Stimulated activated CD4-positive, alpha-beta T cell treated with anti-CD3 and anti-CD28 coated beads, Interleukin-4, amount 100 ng/mL, for 1 hour (primary cell): ENCODE measurements around the gene DBF4B.
"Not testable (repeated sequence)": the region's sequence is repeated elsewhere in the genome, so short reads cannot be mapped to it uniquely, and the experiment has no call there.

Source experiments
- DNase-seq: peaks from one replicate; pipeline ENCODE4 v3.0.0-alpha.2; 2020

DBF4B gene, protein sequence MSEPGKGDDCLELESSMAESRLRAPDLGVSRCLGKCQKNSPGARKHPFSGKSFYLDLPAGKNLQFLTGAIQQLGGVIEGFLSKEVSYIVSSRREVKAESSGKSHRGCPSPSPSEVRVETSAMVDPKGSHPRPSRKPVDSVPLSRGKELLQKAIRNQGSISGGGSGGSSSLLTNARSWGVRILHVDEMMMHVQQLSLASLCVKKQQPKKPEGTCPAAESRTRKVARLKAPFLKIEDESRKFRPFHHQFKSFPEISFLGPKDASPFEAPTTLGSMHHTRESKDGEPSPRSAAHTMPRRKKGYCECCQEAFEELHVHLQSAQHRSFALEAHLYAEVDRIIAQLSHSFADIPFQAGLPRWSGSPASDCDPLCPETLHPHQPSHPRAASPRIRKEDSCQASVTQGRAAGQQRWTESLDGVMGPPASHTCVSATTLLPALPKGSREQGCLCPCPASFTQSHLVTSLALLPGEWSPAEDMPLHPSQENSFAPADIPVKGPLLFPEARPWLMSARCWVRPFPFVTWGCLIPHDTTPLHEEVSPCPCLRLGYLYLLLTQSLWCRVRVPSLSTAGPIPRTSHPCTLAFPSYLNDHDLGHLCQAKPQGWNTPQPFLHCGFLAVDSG

GRCh38 chr17:44708401-44709263, at the start of gene DBF4B:
DBF4B (plus strand) TSS chr17:44708665; CDS start chr17:44708821, 156 bp downstream.
- peak; percentile 74 for DNase-seq

DNA sequence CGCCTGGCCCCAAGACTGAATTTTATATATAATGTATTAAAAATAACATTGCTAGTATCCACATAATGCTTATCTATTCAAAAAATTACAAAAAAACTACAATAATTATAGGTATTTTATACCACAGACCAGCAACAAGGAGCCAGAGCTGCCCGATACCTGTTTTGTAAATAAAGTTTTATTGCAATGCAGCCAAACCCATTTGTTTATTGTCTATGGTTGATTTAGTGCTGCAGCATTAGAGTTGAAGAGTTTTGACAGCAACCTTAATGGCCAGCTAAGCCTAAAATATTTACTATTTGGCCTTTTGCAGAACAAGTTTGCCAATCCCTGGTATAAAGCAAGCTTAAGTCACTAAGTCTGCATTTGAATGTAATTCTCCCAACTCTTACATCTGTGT, 46.6 kb upstream of the DBF4B start:
- DNase-seq, result no peak

DNA sequence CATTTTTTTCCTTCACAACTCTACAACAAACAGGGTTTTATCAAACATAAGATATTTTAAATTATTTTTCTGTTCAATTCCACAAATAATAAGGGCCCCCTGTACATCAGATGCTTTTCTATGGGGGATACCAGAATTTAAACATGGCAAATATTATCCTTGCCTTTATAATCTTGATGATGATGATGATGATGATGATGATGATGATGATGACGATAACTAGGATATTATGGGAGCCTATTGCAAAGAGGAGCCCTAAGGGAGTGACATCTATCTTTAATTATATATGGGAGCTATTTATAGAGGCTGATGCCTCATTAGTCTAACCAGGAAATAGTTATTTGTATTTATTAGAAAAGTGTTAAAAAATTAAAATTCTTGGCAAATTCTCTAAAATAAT, 45.4 kb upstream of the DBF4B start:
- DNase-seq, result no peak

DNA sequence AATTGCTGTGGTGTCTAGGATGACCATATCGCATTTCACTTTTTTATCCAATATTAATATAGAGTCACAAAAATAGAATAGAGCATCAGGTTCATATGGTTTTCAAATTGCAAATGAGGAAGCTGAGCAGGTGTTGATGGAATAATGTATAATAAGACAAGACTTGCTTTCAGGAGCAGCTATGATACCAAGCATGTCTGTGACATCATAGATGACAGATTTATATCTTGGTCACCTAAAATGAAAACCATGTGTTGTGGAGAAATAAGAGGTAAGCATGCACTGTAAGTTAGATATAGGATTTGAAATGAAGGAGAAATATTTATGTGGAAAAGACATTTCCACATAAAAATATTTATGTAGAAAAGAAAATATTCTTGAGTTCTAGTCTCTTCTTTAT, 43.6 kb upstream of the DBF4B start:
- DNase-seq, result no peak

- no peak for DNase-seq
Measured at GRCh38 chr17:44666006-44666405, 42.5 kb upstream of the DBF4B start.

GRCh38 chr17:44672479-44673093, 35.9 kb upstream of the DBF4B start:
- DNase-seq, result no peak

GRCh38 chr17:44673893-44674292, 34.6 kb upstream of the DBF4B start:
- DNase-seq, result no peak

DNA sequence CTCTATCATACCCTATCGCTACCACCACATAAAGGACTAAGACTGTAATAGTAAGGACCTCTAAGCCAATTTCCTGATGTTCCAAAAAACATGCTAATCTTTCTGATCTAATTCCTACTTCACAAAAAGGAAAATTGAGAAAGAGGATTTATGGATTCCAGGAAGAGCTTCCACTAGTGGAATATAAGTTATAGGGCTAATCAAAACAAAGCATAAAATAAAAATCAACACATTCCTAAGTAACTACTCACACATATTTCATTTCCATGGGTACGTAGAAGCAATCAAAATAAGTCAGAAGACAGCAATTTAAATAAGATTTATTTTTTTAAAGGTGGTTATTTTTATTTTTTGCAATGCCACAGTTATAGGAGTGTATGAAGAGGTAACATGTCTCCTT, 31.3 kb upstream of the DBF4B start:
- no peak for DNase-seq

GRCh38 chr17:44683303-44683702, 25.2 kb upstream of the DBF4B start:
- not testable (repeated sequence) for DNase-seq

- no peak for DNase-seq
Measured at GRCh38 chr17:44687756-44688155, 20.7 kb upstream of the DBF4B start.

- no peak for DNase-seq
Measured at GRCh38 chr17:44688200-44688599, 20.3 kb upstream of the DBF4B start.

DNA sequence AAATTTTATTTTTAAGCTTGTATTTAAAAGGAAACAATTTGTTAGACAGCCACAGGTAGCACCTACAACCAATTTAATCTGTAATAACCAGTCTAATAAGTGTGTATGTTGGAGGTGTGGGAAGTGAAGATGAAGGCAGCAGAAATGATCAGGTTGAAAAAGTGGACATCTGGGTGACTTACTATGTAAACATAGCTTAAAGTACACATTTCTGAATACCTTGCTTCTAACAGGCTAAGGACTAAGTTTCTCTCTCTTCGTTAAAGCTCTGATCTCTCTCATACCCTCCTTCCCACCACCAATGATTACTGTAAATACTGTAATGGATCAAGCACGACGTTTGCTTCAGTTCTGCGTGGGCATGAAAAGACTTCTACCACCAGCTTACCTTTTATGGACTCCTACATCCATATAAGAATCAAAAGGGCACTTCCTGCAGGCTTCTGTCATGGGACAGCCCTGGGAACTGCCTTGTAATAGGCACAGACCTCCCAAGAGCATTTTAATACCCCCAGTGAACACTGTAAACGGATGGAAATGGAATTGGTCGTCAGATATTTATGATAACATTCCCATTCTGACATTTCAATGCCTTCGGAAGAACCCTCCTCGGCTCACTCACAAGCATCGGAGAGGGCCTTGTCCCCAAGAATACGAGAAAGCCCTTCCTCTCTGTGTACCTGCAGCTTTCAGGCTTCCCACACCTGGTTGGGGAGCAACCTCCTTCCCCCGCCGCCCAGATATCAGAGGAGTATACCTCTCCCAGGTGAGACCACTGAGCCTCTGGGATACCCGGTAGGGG, 19.6 kb upstream of the DBF4B start:
- no peak for DNase-seq

GRCh38 chr17:44689477-44690217, 18.8 kb upstream of the DBF4B start, which contains the start of gene CCDC43:
CCDC43 (minus strand) TSS chr17:44689776; CDS start chr17:44689753, 23 bp downstream.
- DNase-seq, result peak; percentile 91

- DNase-seq, result not testable (repeated sequence)
Measured at GRCh38 chr17:44690746-44691306, 17.6 kb upstream of the DBF4B start.

DNA sequence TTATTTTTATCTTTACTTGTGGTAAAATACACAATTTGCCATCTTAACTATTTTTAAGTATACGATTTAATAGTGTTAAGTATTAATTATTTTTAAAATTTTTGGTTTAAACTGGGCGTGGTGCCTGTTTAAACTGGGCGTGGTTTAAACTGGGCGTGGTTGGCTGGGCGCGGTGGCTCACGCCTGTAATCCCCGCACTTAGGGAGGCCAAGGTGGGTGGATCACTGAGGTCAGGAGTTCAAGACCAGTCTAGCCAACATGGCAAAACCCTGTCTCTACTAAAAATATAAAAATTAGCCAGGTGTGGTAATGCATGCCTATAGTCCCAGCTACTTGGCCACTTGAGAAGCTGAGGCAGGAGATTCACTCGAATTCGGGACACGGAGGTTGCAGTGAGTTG, 14.9 kb upstream of the DBF4B start:
- DNase-seq, result no peak

GRCh38 chr17:44700288-44700687, 8.2 kb upstream of the DBF4B start:
- not testable (repeated sequence) for DNase-seq

DNA sequence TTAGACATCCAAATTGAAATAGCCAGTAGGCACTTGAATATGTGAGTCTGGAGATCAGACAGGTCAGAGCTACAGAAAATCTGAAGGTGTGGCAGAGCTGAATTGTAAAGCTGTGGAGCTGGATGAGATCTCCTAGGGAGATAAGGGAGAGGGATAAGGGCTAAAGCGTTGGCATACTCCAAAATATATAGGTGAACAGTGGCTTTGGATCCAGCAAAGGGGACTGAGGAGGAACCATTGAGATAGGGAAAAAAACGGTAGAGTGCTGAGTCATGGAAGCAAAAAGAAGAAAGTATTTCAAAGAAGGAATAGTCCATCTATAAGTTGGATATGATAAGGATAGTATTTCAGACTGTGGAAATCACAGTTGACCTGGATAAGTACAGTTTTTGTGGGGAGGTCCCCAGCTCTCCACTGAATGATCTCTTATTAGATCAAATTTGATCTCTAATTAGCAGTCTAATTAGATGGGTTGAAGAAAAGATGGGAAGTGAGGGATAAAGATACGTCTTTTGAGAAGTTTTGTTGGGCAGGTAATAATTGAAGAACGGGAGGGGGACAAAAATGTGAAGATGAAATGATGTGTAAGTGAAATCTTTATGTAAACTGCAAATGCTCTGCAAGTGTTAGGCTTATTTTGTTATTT, 587 bp upstream of the DBF4B start:
- no peak for DNase-seq

- DNase-seq, result no peak
Measured at GRCh38 chr17:44719444-44719843, 11.0 kb downstream of the DBF4B start.

GRCh38 chr17:44722254-44722653, 13.8 kb downstream of the DBF4B start:
- DNase-seq, result no peak

GRCh38 chr17:44726121-44726520, 17.7 kb downstream of the DBF4B start:
- DNase-seq, result not testable (repeated sequence)
